Nephron (organoid): ENCODE results near the gene SBSN.

ENCODE experiments used
- H3K27ac Mint-ChIP-seq, 3 experiments: 2 replicates each; pipeline ENCODE4 v1.8.0; 2020; ENCODE audit warnings: mixed read lengths in 3 of 3, mild to moderate bottlenecking in 2 of 3, moderate library complexity in 1 of 3
- H3K27me3 Mint-ChIP-seq: 2 replicates; pipeline ENCODE4 v1.8.0; 2021; ENCODE audit warnings: low read depth, mild to moderate bottlenecking, moderate library complexity, mixed read lengths
- H3K36me3 Mint-ChIP-seq: 2 replicates; pipeline ENCODE4 v1.8.0; 2020; ENCODE audit warnings: low read depth, mixed read lengths
- H3K4me1 Mint-ChIP-seq: 2 replicates; pipeline ENCODE4 v1.8.0; 2020; ENCODE audit warnings: mixed read lengths
- H3K4me3 Mint-ChIP-seq, 3 experiments: 2 replicates each; pipeline ENCODE4 v1.8.0; 2020; ENCODE audit warnings: mild to moderate bottlenecking in 3 of 3, mixed read lengths in 3 of 3, moderate library complexity in 2 of 3
- H3K9me3 Mint-ChIP-seq: 2 replicates; pipeline ENCODE4 v1.8.0; 2020; ENCODE audit warnings: mixed read lengths
- TF ChIP-seq, protein P1 (sequence below), 3 experiments: fragments of 200-600 bp; sonication (generic); IDR thresholded peaks; one replicate each; pipeline ENCODE4 v1.5.0; 2021; ENCODE audit warnings: antibody characterized with exemption in 3 of 3; ENCODE audit not compliant: unreplicated experiment in 3 of 3

Gene SBSN

DNA sequence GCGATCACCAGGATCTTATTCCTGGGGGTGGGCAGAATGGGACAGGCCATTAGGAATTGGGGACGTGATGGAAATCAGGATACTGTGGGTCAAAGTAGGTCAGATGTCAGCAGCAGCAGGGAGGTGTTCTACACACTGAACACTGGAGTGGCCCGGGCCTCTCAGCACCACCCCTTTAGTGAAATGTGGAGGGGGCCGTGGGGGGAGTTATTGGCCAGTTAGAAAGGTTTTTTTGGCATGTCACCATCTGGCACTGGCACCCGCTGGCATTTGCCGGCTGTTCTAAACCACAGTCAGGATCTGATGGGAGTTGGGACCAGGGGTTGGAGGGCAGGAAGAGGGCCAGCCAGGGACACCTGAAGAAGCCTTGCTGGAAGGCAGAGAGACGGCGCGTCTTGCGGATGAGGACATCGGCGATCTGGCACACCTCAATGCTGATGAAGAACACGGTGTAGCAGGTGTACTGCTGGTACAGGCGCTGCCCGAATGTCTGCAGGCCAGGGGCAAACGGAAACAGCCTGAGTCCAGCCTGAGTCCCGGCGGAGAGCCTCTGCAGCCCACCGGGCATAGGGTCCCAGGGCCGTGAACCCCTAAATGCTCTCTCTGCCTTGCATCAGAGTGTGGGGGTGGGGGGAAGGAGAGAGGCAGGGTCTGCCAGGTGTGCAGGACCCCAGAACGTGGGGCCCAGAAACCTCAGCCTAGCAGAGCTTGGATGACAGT lies 23.1 kb upstream of the SBSN start:
- no peak overlapping the region for H3K27ac Mint-ChIP-seq
- H3K4me1 Mint-ChIP-seq, result peaks cover 9% of the 10 kb centered on the region
- peaks cover 21% of the 10 kb centered on the region for H3K27me3 Mint-ChIP-seq
- no peaks in the 10 kb centered on the region for H3K36me3 Mint-ChIP-seq
- TF ChIP-seq, protein P1, sequence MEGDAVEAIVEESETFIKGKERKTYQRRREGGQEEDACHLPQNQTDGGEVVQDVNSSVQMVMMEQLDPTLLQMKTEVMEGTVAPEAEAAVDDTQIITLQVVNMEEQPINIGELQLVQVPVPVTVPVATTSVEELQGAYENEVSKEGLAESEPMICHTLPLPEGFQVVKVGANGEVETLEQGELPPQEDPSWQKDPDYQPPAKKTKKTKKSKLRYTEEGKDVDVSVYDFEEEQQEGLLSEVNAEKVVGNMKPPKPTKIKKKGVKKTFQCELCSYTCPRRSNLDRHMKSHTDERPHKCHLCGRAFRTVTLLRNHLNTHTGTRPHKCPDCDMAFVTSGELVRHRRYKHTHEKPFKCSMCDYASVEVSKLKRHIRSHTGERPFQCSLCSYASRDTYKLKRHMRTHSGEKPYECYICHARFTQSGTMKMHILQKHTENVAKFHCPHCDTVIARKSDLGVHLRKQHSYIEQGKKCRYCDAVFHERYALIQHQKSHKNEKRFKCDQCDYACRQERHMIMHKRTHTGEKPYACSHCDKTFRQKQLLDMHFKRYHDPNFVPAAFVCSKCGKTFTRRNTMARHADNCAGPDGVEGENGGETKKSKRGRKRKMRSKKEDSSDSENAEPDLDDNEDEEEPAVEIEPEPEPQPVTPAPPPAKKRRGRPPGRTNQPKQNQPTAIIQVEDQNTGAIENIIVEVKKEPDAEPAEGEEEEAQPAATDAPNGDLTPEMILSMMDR (IDR thresholded peaks at IDR 0.05; ENCODE audit: unreplicated experiment in 3 of 3), result no peak
- H3K4me3 Mint-ChIP-seq, result no peak overlapping the region
- no peaks in the 10 kb centered on the region for H3K9me3 Mint-ChIP-seq

- no peak overlapping the region for H3K27ac Mint-ChIP-seq
- no peak overlapping the region for H3K4me3 Mint-ChIP-seq
- no peaks in the 10 kb centered on the region for H3K36me3 Mint-ChIP-seq
- peaks cover 12% of the 10 kb centered on the region for H3K4me1 Mint-ChIP-seq
- peaks cover 11% of the 10 kb centered on the region for H3K27me3 Mint-ChIP-seq
- no peaks in the 10 kb centered on the region for H3K9me3 Mint-ChIP-seq
- TF ChIP-seq, protein P1 (IDR thresholded peaks at IDR 0.05; ENCODE audit: unreplicated experiment in 3 of 3), result no peak
These were observed 21.9 kb upstream of the SBSN start for GRCh38 chr19:35549879-35550523.

DNA sequence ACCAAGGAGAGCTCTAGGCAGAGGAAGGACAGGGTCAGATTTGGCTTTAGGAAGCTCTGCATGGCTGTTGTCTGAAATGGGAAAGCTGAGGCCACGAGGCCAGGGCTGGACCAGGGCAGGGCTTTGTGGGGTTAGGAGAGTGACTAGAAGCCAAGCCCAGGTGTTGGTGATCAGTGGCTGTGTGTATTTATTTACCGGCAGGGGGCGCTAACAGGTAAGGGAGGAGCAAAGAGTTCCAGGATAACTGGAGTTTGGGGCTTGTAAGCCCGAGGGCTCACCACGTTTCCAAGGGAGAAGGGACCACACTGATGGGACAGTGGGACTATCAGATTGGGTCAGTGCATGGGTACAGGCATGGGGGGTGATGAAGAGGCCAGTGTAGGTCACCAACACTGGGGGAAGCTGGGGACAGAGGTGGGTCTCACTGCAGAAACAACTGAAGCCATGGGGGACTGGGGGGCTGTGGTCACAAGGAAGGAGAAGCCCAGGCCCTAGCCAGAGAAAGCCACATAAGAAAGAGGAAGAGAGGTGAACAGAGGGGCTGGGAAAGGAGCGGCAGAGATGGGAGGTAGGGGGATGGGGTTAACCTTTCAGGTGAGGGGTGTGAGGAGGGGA lies 21.2 kb upstream of the SBSN start:
- Mint-ChIP-seq H3K27me3 (peaks cover 11% of the 10 kb centered on the region), H3K4me3 (peak overlapping the region; percentile 26 to 62 (median 53)), H3K4me1 (peaks cover 19% of the 10 kb centered on the region), H3K27ac (no peak overlapping the region), H3K36me3 (no peaks in the 10 kb centered on the region), H3K9me3 (no peaks in the 10 kb centered on the region)
- TF ChIP-seq, protein P1 (IDR thresholded peaks at IDR 0.05; ENCODE audit: unreplicated experiment in 3 of 3), result peak; percentile 62 to 65 (median 65)

- TF ChIP-seq, protein P1 (IDR thresholded peaks at IDR 0.05; ENCODE audit: unreplicated experiment in 3 of 3), result no peak
- peak overlapping the region in 2 of 3 experiments; percentile 55 to 56 for H3K27ac Mint-ChIP-seq
These were observed 18.4 kb upstream of the SBSN start for GRCh38 chr19:35546532-35546931.

GRCh38 chr19:35545855-35546381 lies 17.8 kb upstream of the SBSN start:
- Mint-ChIP-seq H3K9me3 (no peaks in the 10 kb centered on the region), H3K27me3 (peaks cover 4% of the 10 kb centered on the region), H3K36me3 (peaks cover 4% of the 10 kb centered on the region), H3K4me1 (peaks cover 19% of the 10 kb centered on the region), H3K27ac (peak overlapping the region in 2 of 3 experiments; percentile 56 to 74), H3K4me3 (peak overlapping the region; percentile 92 to 97 (median 96))
- TF ChIP-seq, protein P1 (IDR thresholded peaks at IDR 0.05; ENCODE audit: unreplicated experiment in 3 of 3), result no peak

More at GRCh38 chr19:35546532-35546931, 18.4 kb upstream of the SBSN start:
- peaks cover 19% of the 10 kb centered on the region for H3K4me1 Mint-ChIP-seq
- H3K9me3 Mint-ChIP-seq, result no peaks in the 10 kb centered on the region
- peaks cover 4% of the 10 kb centered on the region for H3K27me3 Mint-ChIP-seq
- peak overlapping the region; percentile 92 to 97 (median 96) for H3K4me3 Mint-ChIP-seq
- peaks cover 4% of the 10 kb centered on the region for H3K36me3 Mint-ChIP-seq
